HCT116 (cell line): ENCODE data around the gene PPP2R3A.

Experiments
- CEBPB ChIP-seq: IDR thresholded peaks from 2 replicates; pipeline ENCODE4 v1.6.1; 2012; ENCODE audit warnings: low read depth
- CTCF ChIP-seq, 3 experiments: fragments of 200-600 bp in 1 of 3; sonication (generic) in 1 of 3; IDR thresholded peaks in 2 of 3; conservative IDR thresholded peaks in 1 of 3; 2 replicates each; pipeline ENCODE4 v1.5.1; 2012 to 2017; ENCODE audit warnings: low read depth in 2 of 3, low read length in 2 of 3, antibody characterized with exemption in 1 of 3, borderline replicate concordance in 1 of 3, control low read depth in 1 of 3, mild to moderate bottlenecking in 1 of 3, mixed read lengths in 1 of 3, mixed run types in 1 of 3, moderate library complexity in 1 of 3; ENCODE audit not compliant: insufficient read depth in 1 of 3
- EGR1 ChIP-seq: IDR thresholded peaks from 2 replicates; pipeline ENCODE4 v1.6.1; 2012; ENCODE audit warnings: low read depth
- EZH2 ChIP-seq: fragments of 200-600 bp; sonication (generic); IDR thresholded peaks from 2 replicates; pipeline ENCODE4 v1.6.1; 2017; ENCODE audit warnings: antibody characterized with exemption, mixed run types
- POLR2A ChIP-seq: IDR thresholded peaks from 2 replicates; pipeline ENCODE4 v1.7.0; 2011; ENCODE audit warnings: borderline replicate concordance; ENCODE audit not compliant: insufficient read depth, insufficient read length; ENCODE audit errors: extremely low read depth
- POLR2AphosphoS5 ChIP-seq: IDR thresholded peaks from 2 replicates; pipeline ENCODE4 v1.6.1; 2011; ENCODE audit warnings: mild to moderate bottlenecking, low read depth, low read length, moderate library complexity
- REST ChIP-seq: IDR thresholded peaks from 2 replicates; pipeline ENCODE4 v1.6.1; 2012; ENCODE audit warnings: low read depth
- SP1 ChIP-seq: IDR thresholded peaks from 2 replicates; pipeline ENCODE4 v1.6.1; 2012; ENCODE audit warnings: low read depth
- TCF7L2 ChIP-seq: IDR thresholded peaks from 2 replicates; pipeline ENCODE4 v1.7.0; 2011; ENCODE audit warnings: borderline replicate concordance, inconsistent platforms; ENCODE audit not compliant: insufficient read depth, insufficient read length; ENCODE audit errors: extremely low read depth
- ZFX ChIP-seq: fragments of 450-650 bp; IDR thresholded peaks from 2 replicates; pipeline ENCODE4 v1.6.1; 2017

- TF ChIP-seq CTCF (IDR thresholded peaks at IDR 0.05 in 2 of 3, conservative IDR thresholded peaks at IDR 0.05 in 1 of 3; ENCODE audit: borderline replicate concordance in 1 of 3, insufficient read depth in 1 of 3, low read depth in 2 of 3, low read length in 2 of 3) (no peak), POLR2A (no peak), EZH2 (no peak), POLR2AphosphoS5 (no peak), ZFX (no peak), REST (no peak), CEBPB (no peak), EGR1 (no peak), SP1 (no peak), TCF7L2 (no peak)
Observed at GRCh38 chr3:135966962-135967274, 1.4 kb downstream of the PPP2R3A start.
